Measurements from ENCODE around the gene CBX6. TPM values are rescaled to one million over a fixed set of nuclear protein-coding genes. Genes with fewer than 3 reads are reported as not detected.

CBX6 gene
- total and polyA plus RNA-seq, 12 donors, result 21.0 to 151 (median 77.8) TPM

- TF ChIP-seq CTCF (IDR thresholded peaks at IDR 0.05), result no peak
- no peak for TF ChIP-seq POLR2A (IDR thresholded peaks at IDR 0.05)
- no peaks in the 10 kb centered on the region for H3K36me3 ChIP-seq (replicated peaks in 1 of 2)
- no peak overlapping the region for H3K27ac ChIP-seq
- no peaks in the 10 kb centered on the region for H3K4me1 ChIP-seq (replicated peaks in 1 of 2)
- no peaks in the 10 kb centered on the region for H3K9me3 ChIP-seq (replicated peaks in 1 of 3)
- intact Hi-C loops (cut with DNase I), result no loop called here
- H3K27me3 ChIP-seq, result no peaks in the 10 kb centered on the region
- 70 to 88% (median 85%) methylated on average over 4 to 10 of the region's 10 CpGs for WGBS, 4 donors
- no peak for DNase-seq
- no peak overlapping the region for H3K4me3 ChIP-seq
Observed at GRCh38 chr22:38828616-38829205, 43.3 kb downstream of the CBX6 start.

- no peaks in the 10 kb centered on the region for H3K4me1 ChIP-seq (replicated peaks in 1 of 2)
- WGBS, 4 donors, result 76 to 87% (median 81%) methylated on average over 10 to 11 of the region's 11 CpGs
- DNase-seq, result no peak
- intact Hi-C loops (cut with DNase I), result no loop called here
- no peaks in the 10 kb centered on the region for H3K36me3 ChIP-seq (replicated peaks in 1 of 2)
- H3K4me3 ChIP-seq, result no peak overlapping the region
- H3K9me3 ChIP-seq (replicated peaks in 1 of 3), result no peaks in the 10 kb centered on the region
- H3K27ac ChIP-seq, result no peak overlapping the region
- no peaks in the 10 kb centered on the region for H3K27me3 ChIP-seq
- TF ChIP-seq POLR2A (IDR thresholded peaks at IDR 0.05) (no peak), CTCF (IDR thresholded peaks at IDR 0.05) (no peak)
Observed at GRCh38 chr22:38828191-38828590, 43.8 kb downstream of the CBX6 start.

GRCh38 chr22:38827510-38827909, 44.5 kb downstream of the CBX6 start:
- Histone ChIP-seq H3K9me3 (replicated peaks in 1 of 3) (no peaks in the 10 kb centered on the region), H3K27me3 (no peaks in the 10 kb centered on the region), H3K4me1 (replicated peaks in 1 of 2) (no peaks in the 10 kb centered on the region), H3K36me3 (replicated peaks in 1 of 2) (no peaks in the 10 kb centered on the region), H3K4me3 (no peak overlapping the region), H3K27ac (no peak overlapping the region)
- DNase-seq, result no peak
- no peak for TF ChIP-seq CTCF (IDR thresholded peaks at IDR 0.05)
- TF ChIP-seq POLR2A (IDR thresholded peaks at IDR 0.05), result no peak
- intact Hi-C loops (cut with DNase I), result no loop called here

- no peak for TF ChIP-seq CTCF (IDR thresholded peaks at IDR 0.05)
- TF ChIP-seq POLR2A (IDR thresholded peaks at IDR 0.05), result no peak
- Histone ChIP-seq H3K36me3 (replicated peaks in 1 of 2) (no peaks in the 10 kb centered on the region), H3K4me1 (replicated peaks in 1 of 2) (no peaks in the 10 kb centered on the region), H3K27ac (no peak overlapping the region), H3K27me3 (no peaks in the 10 kb centered on the region), H3K4me3 (no peak overlapping the region), H3K9me3 (replicated peaks in 1 of 3) (no peaks in the 10 kb centered on the region)
- WGBS, 4 donors, result 82 to 85% (median 83%) methylated on average over 5 of the region's 5 CpGs
- intact Hi-C loops (cut with DNase I), result no loop called here
- DNase-seq, result no peak
Observed at GRCh38 chr22:38826801-38827200, 45.2 kb downstream of the CBX6 start.

All from adrenal gland (tissue), 12 donors.